ENCODE measurements around the gene PRR12. TPM values are rescaled to one million over a fixed set of nuclear protein-coding genes. Genes with fewer than 3 reads are reported as not detected.
"Not testable (repeated sequence)": the region's sequence is repeated elsewhere in the genome, so short reads cannot be mapped to it uniquely, and the experiment has no call there.

Gene PRR12
- total RNA-seq, 1 donor from 2014 or later, result 2.0 TPM

GRCh38 chr19:49616945-49617344 lies 26.0 kb downstream of the PRR12 start:
- DNase-seq (ENCODE audit: low read depth, low spot score), result no peak

GRCh38 chr19:49617860-49618259 lies 26.9 kb downstream of the PRR12 start:
- not testable (repeated sequence) for DNase-seq (ENCODE audit: low read depth, low spot score)

- no peak for DNase-seq (ENCODE audit: low read depth, low spot score)
Measured at GRCh38 chr19:49624967-49625910, 34.3 kb downstream of the PRR12 start.

GRCh38 chr19:49626226-49626625 lies 35.2 kb downstream of the PRR12 start:
- no peak for DNase-seq (ENCODE audit: low read depth, low spot score)

GRCh38 chr19:49629659-49630058 lies 38.7 kb downstream of the PRR12 start:
- no peak for DNase-seq (ENCODE audit: low read depth, low spot score)

- DNase-seq (ENCODE audit: low read depth, low spot score), result no peak
Measured at GRCh38 chr19:49631014-49631588, 40.1 kb downstream of the PRR12 start.

GRCh38 chr19:49631610-49632192 lies 40.7 kb downstream of the PRR12 start:
- DNase-seq (ENCODE audit: low read depth, low spot score), result no peak

- DNase-seq (ENCODE audit: low read depth, low spot score), result no peak
Measured at GRCh38 chr19:49632576-49632975, 41.6 kb downstream of the PRR12 start.

- DNase-seq (ENCODE audit: low read depth, low spot score), result not testable (repeated sequence)
Measured at GRCh38 chr19:49633273-49633672, 42.3 kb downstream of the PRR12 start.

- DNase-seq (ENCODE audit: low read depth, low spot score), result no peak
Measured at GRCh38 chr19:49635530-49636232, 44.7 kb downstream of the PRR12 start.

GRCh38 chr19:49636233-49636932 lies 45.4 kb downstream of the PRR12 start:
- DNase-seq (ENCODE audit: low read depth, low spot score), result no peak

GRCh38 chr19:49637821-49638738 lies 47.1 kb downstream of the PRR12 start:
- no peak for DNase-seq (ENCODE audit: low read depth, low spot score)

- DNase-seq (ENCODE audit: low read depth, low spot score), result no peak
Measured at GRCh38 chr19:49639401-49640112, 48.6 kb downstream of the PRR12 start.

- peak; percentile 99 for DNase-seq (ENCODE audit: low read depth, low spot score)
Measured at GRCh38 chr19:49640113-49640898, 49.3 kb downstream of the PRR12 start, which contains the start of gene RRAS. Gene RRAS (minus strand): TSS chr19:49640143. CDS start chr19:49640098, 45 bp downstream.

GRCh38 chr19:49641688-49642491 lies 50.9 kb downstream of the PRR12 start, which contains the start of gene SCAF1:
Gene SCAF1 (plus strand): TSS chr19:49642209. CDS start chr19:49645027, 2,818 bp downstream.
- DNase-seq (ENCODE audit: low read depth, low spot score), result peak; percentile 97

- DNase-seq (ENCODE audit: low read depth, low spot score), result no peak
Measured at GRCh38 chr19:49642492-49643035, 51.6 kb downstream of the PRR12 start.

GRCh38 chr19:49643466-49643865 lies 52.5 kb downstream of the PRR12 start:
- no peak for DNase-seq (ENCODE audit: low read depth, low spot score)

Measured in pulmonary artery endothelial cell (primary cell).